RKO (cell line): ENCODE measurements around the gene PPP4R3B.
"Not testable (repeated sequence)": the region's sequence is repeated elsewhere in the genome, so short reads cannot be mapped to it uniquely, and the experiment has no call there.

Source experiments
- DNase-seq: peaks from one replicate; pipeline ENCODE4 v3.0.0-alpha.2; 2016; ENCODE audit warnings: low spot score

Gene PPP4R3B

GRCh38 chr2:55595536-55595935 lies 21.9 kb downstream of the PPP4R3B start:
- DNase-seq = no peak

GRCh38 chr2:55592130-55592529 lies 25.3 kb downstream of the PPP4R3B start:
- DNase-seq = no peak

GRCh38 chr2:55590810-55591440 lies 26.5 kb downstream of the PPP4R3B start:
- DNase-seq = peak; percentile 91

- peak; percentile 35 for DNase-seq
Observed at GRCh38 chr2:55585451-55586080, 31.9 kb downstream of the PPP4R3B start.

- DNase-seq = no peak
Observed at GRCh38 chr2:55581874-55582547, 35.4 kb downstream of the PPP4R3B start.

GRCh38 chr2:55581435-55581834 lies 36.0 kb downstream of the PPP4R3B start:
- peak; percentile 31 for DNase-seq

GRCh38 chr2:55569002-55569401 lies 48.4 kb downstream of the PPP4R3B start:
- not testable (repeated sequence) for DNase-seq

- DNase-seq = no peak
Observed at GRCh38 chr2:55567298-55567697, 50.1 kb downstream of the PPP4R3B start.

- DNase-seq = no peak
Observed at GRCh38 chr2:55565613-55566012, 51.8 kb downstream of the PPP4R3B start.

GRCh38 chr2:55560855-55561254 lies 56.6 kb downstream of the PPP4R3B start:
- no peak for DNase-seq

- no peak for DNase-seq
Observed at GRCh38 chr2:55556809-55557208, 60.6 kb downstream of the PPP4R3B start.

GRCh38 chr2:55555977-55556376 lies 61.4 kb downstream of the PPP4R3B start:
- DNase-seq = peak; percentile 19

- no peak for DNase-seq
Observed at GRCh38 chr2:55553321-55553720, 64.1 kb downstream of the PPP4R3B start.

GRCh38 chr2:55550368-55551102 lies 66.9 kb downstream of the PPP4R3B start:
- peak; percentile 47 for DNase-seq

- not testable (repeated sequence) for DNase-seq
Observed at GRCh38 chr2:55547679-55548078, 69.7 kb downstream of the PPP4R3B start.

GRCh38 chr2:55547001-55547400 lies 70.4 kb downstream of the PPP4R3B start:
- no peak for DNase-seq

- no peak for DNase-seq
Observed at GRCh38 chr2:55530539-55531081, 86.8 kb downstream of the PPP4R3B start.

GRCh38 chr2:55526174-55526573 lies 91.2 kb downstream of the PPP4R3B start:
- no peak for DNase-seq

GRCh38 chr2:55524884-55525437 lies 92.5 kb downstream of the PPP4R3B start:
- DNase-seq = no peak

GRCh38 chr2:55519938-55520885 lies 97.2 kb downstream of the PPP4R3B start:
- DNase-seq = peak; percentile 59

- DNase-seq = peak; percentile 27
Observed at GRCh38 chr2:55518841-55519165, 98.6 kb downstream of the PPP4R3B start.
